Activated CD4-positive, alpha-beta T cell treated with anti-CD3 and anti-CD28 coated beads for 24 hours (primary cell): ENCODE measurements around the gene SRGN.
A peak's percentile ranks its signal among the peaks of the same experiment; 100 is the strongest.

ENCODE experiments used
- DNase-seq, 2 donors: peaks; one replicate each; pipeline ENCODE4 v3.0.0-alpha.2; 2020; ENCODE audit warnings: low read depth in 2 of 2

Gene SRGN

GRCh38 chr10:69090685-69091084, 2.8 kb downstream of the SRGN start:
- DNase-seq = no peak

DNA sequence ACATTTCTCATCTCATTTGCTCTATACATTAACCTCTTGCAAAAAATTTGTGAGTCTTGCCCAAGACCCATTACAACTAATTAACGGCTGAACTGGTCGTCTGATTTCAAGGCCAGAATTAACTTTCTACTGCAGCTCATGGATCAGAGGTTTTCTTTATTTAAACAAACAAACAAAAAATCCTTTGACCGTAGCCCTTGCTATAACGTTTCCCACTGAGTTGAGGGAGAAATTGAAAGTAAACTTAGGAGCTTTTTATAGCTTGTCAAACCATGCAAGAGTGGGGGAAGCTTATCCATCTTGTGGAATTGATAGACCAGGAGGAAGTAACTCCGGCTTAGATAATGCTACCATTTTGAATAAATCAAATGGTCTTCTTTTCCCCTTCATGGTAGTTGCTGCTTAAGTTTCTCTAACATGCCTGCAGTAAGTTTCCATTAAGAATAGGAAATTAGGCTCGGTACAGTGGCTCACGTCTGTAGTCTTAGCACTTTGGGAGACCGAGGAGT, 3.3 kb downstream of the SRGN start:
- no peak for DNase-seq

DNA sequence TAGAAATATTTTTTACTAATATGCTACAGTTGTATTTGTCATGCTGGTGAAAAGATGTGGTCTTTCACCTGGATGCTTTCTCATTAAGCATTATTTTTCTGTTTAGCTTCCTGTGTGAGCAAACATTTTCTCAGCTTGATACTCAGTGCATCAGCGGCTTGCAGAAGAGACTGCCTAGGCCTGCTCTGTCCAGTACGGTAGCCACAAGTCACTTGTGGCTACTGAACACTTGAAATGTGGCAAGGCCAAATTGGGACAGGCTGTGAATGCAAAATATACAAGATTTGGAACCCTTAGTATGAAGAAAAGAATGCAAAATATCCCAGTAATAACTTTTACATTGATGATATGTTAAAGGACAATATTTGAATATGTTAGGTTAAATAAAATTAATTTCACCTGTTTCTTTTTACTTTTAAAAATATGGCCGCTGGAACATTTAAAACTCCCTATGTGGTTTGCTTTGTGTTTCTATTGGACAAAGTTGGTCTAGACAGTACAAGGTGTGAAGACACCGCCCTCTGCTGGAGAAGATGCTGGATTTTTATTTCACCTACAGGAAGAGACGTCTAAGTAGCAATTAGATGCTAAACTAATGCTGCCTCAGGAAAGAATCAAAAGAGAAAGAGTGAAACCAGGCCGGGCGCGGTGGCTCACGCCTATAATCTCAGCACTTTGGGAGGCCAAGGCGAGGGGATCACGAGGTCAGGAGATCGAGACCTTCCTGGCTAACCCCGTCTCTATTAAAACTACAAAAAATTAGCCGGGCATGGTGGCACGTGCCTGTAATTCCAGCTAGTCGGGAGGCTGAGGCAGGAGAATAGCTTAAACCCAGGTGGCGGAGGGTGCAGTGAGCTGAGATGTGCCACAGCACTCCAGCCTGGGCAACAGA, 5.3 kb downstream of the SRGN start:
- peak; percentile 69 to 74 for DNase-seq

GRCh38 chr10:69093933-69094332, 6.0 kb downstream of the SRGN start:
- no peak for DNase-seq

- DNase-seq = no peak
These were observed 8.1 kb downstream of the SRGN start for GRCh38 chr10:69096045-69096444.

DNA sequence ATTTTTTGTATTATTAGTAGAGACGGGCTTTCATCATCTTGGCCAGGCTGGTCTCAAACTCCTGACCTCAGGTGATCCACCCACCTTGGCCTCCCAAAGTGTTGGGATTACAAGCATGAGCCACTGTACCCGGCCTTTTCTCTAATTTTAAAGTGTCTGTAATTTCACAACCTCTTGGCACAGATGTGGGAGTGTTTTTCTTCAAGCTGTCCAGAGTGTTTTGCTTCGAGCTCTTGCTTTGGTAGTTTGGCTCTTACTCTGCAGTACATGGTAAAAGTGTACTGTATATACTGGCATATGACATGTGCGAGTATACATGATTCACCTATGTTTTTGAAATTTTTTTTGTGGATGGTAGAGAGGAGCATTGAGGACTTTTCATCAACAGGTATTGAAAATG, 9.8 kb downstream of the SRGN start:
- no peak for DNase-seq

DNA sequence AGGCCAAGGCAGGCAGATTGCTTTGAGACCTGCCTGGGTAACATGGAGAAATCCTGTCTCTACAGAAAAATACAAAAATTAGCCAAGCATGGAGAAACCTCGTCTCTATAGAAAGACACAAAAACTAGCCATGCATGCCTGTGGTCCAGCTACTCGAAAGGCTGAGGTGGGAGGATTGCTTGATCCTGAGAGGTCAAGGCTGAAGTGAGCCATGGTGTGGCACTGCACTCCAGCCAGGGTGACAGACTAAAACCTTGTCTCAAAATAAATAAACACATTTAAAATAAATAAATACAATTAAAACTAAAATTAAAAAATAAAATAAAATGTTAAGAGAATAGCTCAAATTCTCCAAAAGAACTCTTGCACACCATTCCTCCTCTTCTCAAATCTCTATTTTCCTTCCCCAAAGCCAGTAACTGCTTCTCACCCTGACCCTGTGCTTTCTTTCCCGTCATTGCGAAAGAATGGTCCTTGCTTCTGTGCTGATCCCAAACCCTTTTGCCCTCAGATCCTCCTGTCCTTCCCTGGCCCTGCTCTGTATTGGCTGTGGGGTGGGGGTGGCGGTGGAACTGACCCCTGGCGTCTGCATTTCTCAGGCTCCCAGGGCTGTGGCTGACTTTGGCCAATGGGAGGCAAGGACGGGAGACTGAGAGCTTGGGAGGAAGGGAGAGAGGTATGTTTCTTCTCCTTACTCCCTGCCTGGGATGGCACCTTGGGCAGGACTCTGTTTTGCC, 12.4 kb downstream of the SRGN start:
- DNase-seq = no peak

DNA sequence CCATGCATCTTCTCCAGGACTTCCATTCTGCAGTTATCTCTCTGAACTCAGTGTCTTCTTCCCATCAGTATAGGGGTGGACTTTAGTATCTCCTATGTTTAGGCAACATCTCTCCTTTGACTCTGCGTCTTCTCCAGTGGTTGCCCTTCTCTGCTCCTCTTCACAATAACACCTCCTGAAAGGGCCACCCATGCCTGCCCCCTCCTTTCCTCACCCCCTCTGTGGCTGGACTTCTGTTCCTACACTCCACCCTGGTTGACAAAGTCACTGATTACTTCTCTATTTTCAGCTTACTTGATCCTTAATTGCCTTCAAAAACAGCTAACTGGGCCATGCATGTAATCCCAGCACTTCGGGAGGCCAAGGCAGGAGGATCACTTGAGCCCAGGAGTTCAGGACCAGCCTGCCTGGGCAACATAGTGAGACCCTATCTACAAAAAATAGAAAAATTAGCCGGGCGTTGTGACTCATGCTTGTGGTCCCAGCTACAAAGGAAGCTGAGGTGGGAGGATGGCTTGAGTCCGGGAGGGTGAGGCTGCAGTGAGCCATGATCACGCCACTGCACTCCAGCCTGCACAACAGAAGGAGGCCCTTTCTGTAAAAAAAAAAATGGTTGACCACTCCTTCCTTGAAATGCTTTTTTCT, 13.7 kb downstream of the SRGN start:
- no peak for DNase-seq

- DNase-seq = no peak
These were observed 14.5 kb downstream of the SRGN start for GRCh38 chr10:69102440-69102839.

- no peak for DNase-seq
These were observed 15.9 kb downstream of the SRGN start for GRCh38 chr10:69103784-69104183.

- DNase-seq = no peak
These were observed 17.3 kb downstream of the SRGN start for GRCh38 chr10:69104994-69105790.

- DNase-seq = no peak
These were observed 19.2 kb downstream of the SRGN start for GRCh38 chr10:69107176-69107490.

DNA sequence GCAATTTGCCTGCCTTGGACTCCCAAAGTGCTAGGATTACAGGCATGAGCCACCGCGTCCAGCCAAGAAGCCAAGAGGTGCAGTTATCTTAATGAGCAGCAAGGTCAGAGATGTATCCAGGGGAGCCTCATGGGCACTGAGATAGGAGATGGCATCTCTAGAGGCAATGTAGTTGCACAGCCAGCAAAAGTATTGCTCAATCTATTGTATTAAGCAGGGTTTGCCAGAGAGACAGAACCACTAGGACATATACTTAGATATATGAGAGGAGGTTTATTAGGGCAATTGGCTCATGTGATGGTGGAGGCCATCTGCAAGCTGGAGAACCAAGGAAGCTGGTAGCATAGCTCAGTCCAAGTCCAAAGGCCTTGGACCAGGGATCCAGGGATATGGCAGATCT, 19.8 kb downstream of the SRGN start:
- no peak for DNase-seq

DNA sequence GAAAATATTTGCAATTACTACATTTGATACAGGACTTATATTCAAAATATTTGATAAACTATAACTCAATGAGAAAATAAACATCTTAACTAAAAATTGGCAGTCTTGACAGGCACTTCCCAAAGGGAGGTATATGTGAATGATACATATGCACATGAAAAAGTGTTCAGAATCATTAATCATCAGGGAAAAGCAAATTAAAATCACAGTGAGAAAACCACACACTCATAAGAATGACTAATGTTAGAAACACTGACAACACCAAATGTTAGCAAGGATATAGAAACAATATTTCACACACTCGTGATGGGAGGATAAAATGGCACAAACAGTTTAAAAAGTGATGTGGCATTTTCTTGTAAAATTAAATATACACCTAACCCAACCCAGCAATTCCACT, 32.0 kb downstream of the SRGN start:
- DNase-seq = no peak

- DNase-seq = no peak
These were observed 35.4 kb downstream of the SRGN start for GRCh38 chr10:69123306-69123746.

DNA sequence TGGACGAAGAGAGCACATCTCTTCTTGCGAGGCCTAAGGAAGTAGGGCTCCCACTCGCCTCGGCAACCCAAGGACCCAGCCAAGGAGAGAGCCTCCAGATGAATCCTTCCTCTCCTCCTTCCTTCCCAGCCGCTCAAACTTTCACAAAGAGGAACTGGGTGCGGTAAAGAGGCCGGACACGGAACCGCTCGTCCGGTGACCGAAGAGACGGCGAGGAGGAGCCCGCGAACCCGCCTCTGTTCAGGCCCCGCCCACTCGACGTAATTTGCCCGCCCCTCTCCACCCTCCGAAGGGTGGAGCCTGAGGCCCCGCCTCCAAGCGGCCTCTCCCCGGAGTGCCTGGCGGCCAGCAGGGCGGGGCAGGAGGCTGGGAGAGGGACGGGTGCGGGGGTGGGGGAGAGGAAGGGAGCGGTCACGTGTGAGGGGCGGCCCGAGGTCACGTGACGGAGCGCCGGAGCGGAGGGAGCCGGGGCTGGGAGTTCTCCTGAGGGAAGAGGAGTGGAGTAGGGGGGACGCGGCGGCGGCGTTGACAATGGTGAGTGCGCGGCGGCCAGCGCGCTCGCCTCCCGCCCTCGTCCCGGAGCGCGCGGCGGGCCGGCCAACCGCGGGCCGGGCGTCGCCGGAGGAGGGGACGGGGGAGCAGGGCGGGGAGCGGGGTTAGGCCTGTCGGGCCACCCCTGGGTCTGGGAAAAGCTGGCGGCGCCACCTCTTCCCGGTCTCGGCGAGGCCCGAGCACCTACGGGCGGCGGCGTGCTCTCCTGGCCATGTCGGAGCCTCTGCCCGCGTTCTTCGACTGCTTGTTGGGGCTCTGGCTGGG, 36.1 kb downstream of the SRGN start, which contains the start of gene VPS26A:
Gene VPS26A (plus strand): TSS at position 432 of the 816 bp plus-strand sequence. CDS start 100 bp downstream, at position 532.
- DNase-seq = peak; percentile 99

GRCh38 chr10:69124563-69125268, 36.8 kb downstream of the SRGN start:
- DNase-seq = peak; percentile 18 to 27

DNA sequence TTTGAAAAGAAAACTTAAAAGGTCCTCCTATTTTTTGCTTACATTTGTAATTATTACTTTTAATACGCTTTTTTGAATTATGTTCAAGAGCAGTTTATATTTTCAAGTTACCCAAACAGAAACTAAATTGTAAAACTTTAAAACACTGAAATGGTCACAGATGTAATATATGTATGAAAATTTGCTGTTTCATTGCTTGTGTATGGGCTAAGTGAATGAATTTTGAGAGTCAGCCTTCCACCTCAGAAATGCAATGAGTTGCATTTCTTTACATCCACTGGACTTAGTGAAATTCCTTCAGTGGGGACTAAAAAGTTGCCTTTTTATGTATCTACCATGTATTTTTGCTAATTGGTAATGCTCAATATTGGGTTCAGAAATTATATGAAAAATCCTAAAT, 37.7 kb downstream of the SRGN start:
- no peak for DNase-seq

GRCh38 chr10:69130251-69130650, 42.3 kb downstream of the SRGN start:
- no peak for DNase-seq

GRCh38 chr10:69139961-69140360, 52.1 kb downstream of the SRGN start:
- DNase-seq = no peak
